RPMI7951 (cell line): ENCODE data around the gene TRIM13. TPM values are rescaled to one million over a fixed set of nuclear protein-coding genes. Genes with fewer than 3 reads are reported as not detected.
A peak's percentile ranks its signal among the peaks of the same experiment; 100 is the strongest.
"Not testable (repeated sequence)": the region's sequence is repeated elsewhere in the genome, so short reads cannot be mapped to it uniquely, and the experiment has no call there.

ENCODE experiments used
- DNase-seq: peaks from one replicate; pipeline ENCODE4 v3.0.0-alpha.2; 2012; ENCODE audit warnings: low read depth
- total RNA-seq: library from RNA; depleted of rRNA; stranded (reverse); fragments of >200 nt; shearing (Covaris generic); gene quantifications from 2 replicates; pipeline ENCODE4 v1.2.3, GENCODE V29; 2014; rRNA removed

TRIM13 gene
- total RNA-seq, result 7.4 and 8.4 TPM in 2 replicates

DNA sequence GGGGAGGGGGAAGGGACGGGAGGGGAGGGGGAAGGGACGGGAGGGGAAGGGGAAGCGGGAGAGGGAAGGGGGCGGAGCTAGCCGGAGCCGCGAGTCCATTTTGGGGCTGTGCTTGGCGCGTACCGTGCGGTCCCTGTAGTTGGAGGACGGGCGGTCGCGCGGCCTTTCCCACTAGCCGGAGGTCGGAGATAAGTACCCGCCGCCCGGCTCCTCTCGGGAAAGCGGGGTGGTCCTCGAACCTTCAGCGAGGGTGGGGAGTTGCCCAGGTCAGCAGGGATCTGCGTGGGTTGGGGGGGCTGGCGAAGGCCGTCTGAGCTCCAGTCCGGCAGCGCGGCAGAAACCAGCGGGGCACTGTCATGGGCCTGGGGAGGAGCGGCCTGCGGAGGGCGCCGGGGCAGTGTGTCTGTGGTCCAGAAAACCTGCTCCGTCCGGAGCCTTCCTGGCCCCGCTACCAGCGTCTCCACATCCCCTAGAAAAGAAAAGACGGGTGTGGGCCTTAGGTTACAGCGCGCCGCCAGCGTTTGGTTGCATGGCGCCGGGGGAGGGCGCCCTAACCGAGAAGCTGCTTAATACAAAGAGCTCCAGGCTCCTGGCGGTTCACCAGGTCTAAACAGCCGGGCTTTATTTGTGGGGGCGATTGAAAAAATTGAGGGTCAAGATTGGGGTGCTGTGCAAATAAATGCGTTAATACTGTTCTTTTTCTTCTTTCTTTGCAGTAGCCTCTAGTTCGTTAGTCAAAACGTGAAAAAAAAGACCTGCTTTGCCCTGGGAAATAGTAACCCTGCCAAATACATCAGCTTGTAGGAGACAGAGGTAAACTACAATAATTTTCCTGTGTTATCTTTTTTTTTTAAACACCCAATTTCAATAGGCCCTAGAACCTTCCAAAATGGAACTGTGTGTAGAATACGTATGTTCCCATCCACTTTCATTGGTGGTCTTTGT lies at the start of gene TRIM13:
Gene TRIM13, plus strand, starts transcription at position 92 of the 945 bp plus-strand sequence. CDS start 14,899 bp downstream, outside the sequence.
- peak; percentile 83 for DNase-seq

DNA sequence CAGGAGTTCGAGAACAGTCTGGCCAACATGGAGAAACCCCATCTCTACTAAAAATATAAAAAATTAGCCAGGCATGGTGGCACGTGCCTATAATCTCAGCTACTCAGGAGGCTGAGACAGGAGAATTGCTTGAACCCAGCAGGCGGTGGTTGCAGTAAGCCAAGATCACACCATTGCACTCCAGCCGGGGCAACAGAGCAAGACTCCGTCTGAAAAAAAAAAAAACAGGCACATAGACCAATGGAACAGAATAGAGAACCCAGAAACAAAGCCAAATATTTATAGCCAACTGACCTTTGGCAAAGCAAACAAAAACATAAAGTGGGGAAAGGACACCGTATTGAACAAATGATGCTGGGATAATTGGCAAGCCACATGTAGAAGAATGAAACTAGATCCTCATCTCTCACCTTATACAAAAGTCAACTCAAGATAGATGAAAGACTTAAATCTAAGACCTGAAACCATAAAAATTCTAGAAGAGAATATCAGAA lies 48.0 kb upstream of the TRIM13 start:
- not testable (repeated sequence) for DNase-seq

GRCh38 chr13:49951754-49952535 lies 44.9 kb upstream of the TRIM13 start:
- no peak for DNase-seq

GRCh38 chr13:49953560-49953959 lies 43.3 kb upstream of the TRIM13 start:
- DNase-seq, result no peak

GRCh38 chr13:49954674-49955455 lies 42.0 kb upstream of the TRIM13 start:
- no peak for DNase-seq

DNA sequence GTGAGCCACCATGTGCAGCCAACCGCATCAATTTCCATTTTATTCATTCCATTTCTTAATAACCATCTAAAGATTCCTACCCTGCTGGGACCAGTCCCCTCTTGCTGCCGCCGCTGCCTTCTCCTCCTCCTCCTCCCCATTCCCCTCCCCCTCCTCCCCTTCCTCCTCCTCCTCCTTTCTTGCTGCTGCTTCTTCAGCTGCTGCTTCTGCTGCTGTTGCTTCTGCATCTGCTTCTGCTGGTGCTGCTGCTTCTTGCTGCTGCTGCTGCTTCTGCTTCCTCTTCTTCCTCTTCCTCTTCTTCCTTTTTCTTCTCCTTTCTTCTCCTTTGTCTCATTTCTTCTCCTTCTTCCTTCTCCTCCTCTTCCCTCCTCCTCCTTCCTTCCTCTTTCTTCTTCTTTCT lies 40.7 kb upstream of the TRIM13 start:
- no peak for DNase-seq

DNA sequence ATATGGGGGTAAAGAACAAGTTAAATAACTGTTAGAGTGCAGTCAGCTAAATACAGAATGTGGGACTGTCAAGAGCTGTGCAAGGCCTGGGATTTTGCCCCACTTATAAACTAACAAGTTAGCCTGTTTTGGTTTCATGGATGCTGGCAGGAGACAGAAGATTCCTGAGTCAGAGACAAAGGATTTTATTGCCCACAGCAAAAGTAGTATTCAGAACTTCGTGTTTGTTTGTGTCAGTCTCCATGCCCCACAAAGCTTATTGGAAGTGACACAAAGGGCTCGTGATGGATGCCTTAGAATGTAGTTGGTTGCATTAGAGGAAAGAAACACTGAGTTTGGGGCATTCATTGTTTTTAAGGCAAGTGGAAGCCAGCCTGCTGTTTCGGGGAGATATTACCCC lies 38.5 kb upstream of the TRIM13 start:
- DNase-seq, result no peak

DNA sequence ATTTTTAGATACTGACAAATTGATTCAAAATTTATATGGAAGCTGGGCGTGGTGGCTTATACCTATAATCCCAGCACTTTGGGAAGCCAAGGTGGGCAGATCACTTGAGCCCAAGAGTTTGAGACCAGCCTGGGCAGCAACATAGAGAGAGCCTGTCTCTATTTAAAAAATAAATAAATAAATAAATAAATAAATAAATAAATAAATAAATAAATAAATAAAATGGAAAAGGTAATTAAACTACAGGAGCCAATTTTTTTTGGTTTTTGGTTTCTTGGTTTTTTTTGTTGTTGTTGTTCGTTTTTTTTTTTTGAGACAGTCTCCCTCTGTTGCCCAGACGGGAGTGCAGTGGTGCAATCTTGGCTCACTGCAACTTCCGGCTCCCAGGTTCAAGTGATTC lies 29.4 kb upstream of the TRIM13 start:
- DNase-seq, result no peak

DNA sequence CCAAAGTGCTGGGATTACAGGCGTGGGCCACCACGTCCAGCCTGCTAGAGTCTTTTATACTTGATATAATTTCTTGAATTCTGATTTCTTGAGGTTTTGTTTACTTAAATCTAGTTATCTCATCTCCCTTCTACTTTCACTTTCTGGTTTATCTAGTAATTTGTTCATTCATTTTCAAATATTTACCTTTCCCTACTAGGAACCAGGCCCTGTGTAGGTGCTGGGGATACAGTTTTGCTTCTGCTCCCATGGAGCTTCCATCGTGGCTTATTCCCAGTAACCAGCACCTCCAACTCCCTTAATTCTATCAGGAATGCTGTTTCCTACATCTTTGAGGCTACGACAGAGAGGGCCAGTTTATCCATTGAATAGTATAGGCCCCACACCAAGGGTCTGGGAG lies 24.1 kb upstream of the TRIM13 start:
- DNase-seq, result no peak

DNA sequence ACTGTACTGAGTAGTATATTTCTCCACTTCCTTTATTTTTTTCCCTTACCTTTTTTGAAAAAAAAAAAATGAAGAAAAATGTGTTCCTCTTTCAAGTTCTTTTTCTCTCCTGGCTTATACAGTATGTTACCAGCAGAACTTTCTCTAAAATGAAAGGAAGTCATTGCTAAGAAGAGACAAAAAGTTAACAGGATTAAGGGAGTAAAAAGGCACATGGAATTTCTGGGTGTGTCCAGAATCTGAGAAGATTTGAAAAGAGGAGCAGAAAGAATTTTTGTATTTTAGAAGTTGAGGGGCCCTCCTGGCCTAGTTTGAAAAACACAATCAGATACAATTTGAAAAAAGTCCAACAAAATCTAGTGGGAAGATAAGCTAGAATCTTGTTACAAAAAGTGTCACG lies 21.0 kb upstream of the TRIM13 start:
- DNase-seq, result no peak

GRCh38 chr13:49976314-49977258 lies 20.3 kb upstream of the TRIM13 start:
- DNase-seq, result peak; percentile 46

- DNase-seq, result no peak
Measured at GRCh38 chr13:49977992-49978391, 18.9 kb upstream of the TRIM13 start.

DNA sequence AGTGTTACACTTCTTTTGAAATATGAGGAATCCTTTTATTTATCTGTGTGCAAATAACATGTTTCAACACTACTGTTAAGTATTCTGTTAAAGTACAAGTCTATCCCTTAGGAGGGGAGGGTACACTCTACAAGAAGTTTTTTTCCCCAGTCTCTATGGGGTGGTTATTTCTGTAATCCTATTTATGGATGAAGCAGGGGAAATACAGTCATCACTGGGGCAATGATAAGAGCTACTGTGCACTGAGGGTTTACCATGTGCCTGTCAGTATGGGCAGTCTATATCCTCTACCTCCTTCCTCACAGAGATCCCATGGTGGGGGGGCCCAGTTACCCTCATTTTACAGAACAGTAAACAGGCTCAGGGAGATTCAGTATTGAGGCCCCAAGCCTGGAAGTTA lies 16.6 kb upstream of the TRIM13 start:
- no peak for DNase-seq

DNA sequence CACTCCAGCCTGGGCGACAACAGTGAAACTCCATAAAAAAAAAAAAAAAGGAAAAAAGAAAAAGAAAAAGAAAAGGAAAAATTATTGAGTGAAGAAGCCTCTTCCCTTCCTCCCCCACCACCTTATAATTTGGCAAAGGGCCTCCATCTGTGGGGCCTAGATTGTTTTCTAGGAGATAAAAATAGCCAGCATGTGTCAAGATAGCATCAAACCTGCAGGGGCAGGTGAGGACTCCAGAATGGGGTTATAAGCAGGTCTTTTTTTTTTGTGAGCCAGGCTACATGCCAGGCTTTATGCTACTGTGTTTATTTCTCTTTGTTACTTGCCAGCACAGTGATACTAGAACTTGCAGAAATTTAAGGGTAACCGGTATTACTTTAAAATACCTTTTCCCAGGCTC lies 11.7 kb upstream of the TRIM13 start:
- no peak for DNase-seq

DNA sequence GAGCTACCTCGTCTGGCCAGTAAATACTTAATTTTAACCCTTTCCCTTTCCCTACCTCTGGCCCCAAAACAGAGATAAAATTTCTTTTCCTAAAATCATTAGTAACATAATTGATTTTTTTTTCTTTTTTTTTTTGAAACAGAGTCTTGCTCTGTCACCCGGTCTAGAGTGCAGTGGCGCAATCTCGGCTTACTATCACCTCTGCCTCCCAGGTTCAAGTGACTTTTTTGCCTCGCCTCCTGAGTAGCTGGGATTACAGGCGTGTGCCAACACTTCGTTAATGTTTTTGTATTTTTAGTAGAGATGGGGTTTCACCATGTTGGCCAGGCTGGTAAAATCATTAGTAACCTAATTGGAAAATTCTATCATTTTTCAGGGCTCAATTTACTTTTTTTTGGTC lies 10.4 kb upstream of the TRIM13 start:
- DNase-seq, result no peak

GRCh38 chr13:49990612-49991011 lies 6.2 kb upstream of the TRIM13 start:
- not testable (repeated sequence) for DNase-seq

DNA sequence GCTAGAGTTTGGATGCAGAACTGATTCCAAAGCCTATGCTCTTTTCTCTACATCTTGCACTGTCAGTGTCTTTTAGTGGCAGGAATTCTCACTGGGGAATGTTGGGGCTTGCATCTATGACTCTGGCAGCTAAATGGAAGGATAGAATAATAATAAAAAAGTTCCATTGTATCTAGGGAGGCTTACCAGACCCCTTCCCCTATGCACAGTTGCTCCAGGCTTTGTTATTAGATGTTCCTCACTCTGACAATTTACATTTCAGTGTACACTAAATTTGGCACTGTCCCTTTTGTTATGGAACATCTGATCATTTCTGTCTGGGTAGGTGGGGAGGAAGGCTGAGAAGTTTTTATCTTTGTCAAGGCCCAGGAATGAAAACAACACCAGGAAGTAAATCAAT lies 3.7 kb upstream of the TRIM13 start:
- no peak for DNase-seq

GRCh38 chr13:49993666-49994065 lies 3.2 kb upstream of the TRIM13 start:
- no peak for DNase-seq

DNA sequence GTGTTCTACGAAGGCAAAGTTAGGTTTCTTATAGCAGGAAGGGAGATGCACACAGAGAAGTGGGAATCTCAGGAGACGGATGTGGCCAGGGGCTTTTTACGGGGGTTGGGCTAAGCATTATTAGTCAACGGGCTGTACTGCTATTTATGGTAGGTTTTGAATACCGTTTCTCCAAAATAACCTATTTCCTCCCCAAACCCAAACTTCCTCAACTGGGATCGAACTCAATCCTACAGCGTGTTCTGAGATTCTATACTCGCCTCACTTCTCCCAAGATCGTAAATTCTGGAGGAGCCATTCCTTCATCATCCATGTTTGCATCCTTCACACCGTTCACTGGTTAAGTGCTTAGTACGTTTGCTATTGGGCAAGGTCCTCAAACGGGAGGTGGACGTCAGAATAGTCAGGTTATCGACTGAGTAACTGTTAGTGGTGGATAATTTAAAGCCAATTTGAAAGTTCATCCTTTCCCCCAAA lies 1.2 kb upstream of the TRIM13 start:
- no peak for DNase-seq

DNA sequence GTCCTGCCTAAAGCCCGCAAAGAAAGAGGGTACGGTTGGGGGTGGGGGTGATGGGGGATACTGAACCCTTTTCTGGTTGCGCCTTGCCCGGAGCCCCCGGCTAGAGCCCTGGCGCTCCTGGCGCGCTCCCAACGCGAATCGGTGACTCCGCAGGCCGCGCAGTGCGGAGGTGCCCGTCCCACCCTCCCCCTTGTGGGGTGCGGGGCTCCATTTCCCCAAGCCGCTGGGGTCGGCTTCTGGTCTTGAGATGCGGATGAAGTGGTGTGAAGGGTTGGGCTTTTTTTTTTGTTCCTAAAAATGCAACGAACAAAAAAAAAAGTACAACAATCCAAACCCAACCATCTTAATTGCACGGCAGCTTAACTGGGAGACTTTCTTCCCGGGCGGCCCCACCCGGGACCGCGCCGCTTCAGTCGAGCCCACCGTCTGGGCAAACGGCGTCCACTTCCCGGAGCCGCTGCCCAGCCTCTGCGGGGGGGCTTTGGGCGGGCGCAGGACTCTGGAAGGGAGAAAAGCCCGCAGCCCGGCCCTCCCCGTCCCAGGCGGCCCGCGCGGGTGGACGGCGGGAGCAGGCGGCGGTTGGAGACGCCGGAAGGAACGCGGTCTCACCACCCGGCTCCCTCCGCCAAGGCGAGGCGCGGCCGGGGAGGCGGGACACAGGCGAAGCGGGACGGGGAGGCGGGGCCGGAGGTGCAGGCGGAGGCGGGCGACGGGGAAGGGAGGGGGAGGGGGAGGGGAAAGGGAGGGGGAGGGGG lies 504 bp upstream of the TRIM13 start:
- peak; percentile 90 for DNase-seq
